Sigmoid colon (tissue), 4 donors: Measurements from ENCODE around the gene KRTAP5-6.

Experiments used
- CTCF ChIP-seq, 4 experiments: fragments of 450-650 bp in 3 of 4; fragments of 200-600 bp in 1 of 4; IDR thresholded peaks; one replicate each; pipeline ENCODE4 v1.5.1; 2016 to 2019; ENCODE audit warnings: antibody characterized with exemption in 4 of 4, mild to moderate bottlenecking in 3 of 4, moderate library complexity in 2 of 4
- EP300 ChIP-seq, 4 donors: sonication (generic); formaldehyde crosslinking; IDR thresholded peaks; one replicate each; pipeline ENCODE4 v1.6.1; 2017; ENCODE audit warnings: antibody characterized with exemption in 4 of 4
- POLR2A ChIP-seq, 2 donors: fragments of 450-650 bp; IDR thresholded peaks; one replicate each; pipeline ENCODE4 v1.6.1; 2016; ENCODE audit warnings: antibody characterized with exemption in 2 of 2, mild to moderate bottlenecking in 2 of 2, moderate library complexity in 2 of 2
- POLR2AphosphoS5 ChIP-seq, 4 donors: sonication (generic); formaldehyde crosslinking; IDR thresholded peaks; one replicate each; pipeline ENCODE4 v1.6.1; 2017; ENCODE audit warnings: antibody characterized with exemption in 4 of 4

GRCh38 chr11:1739576-1739975 is 42.6 kb downstream of the KRTAP5-6 start:
- TF ChIP-seq CTCF (IDR thresholded peaks at IDR 0.05) (no peak), POLR2AphosphoS5 (IDR thresholded peaks at IDR 0.05) (no peak), POLR2A (IDR thresholded peaks at IDR 0.05) (no peak), EP300 (IDR thresholded peaks at IDR 0.05) (no peak)
